ENCODE results near the gene TEAD1. TPM values are rescaled to one million over a fixed set of nuclear protein-coding genes. Genes with fewer than 3 reads are reported as not detected.

TEAD1 gene
- polyA plus RNA-seq, 1 donor from 2014 or later = 12.2 TPM

- TF ChIP-seq CTCF (IDR thresholded peaks at IDR 0.05; ENCODE audit: poor library complexity, severe bottlenecking) (no peak), SMC3 (conservative IDR thresholded peaks at IDR 0.05; ENCODE audit: poor library complexity) (no peak), EZH2 (IDR thresholded peaks at IDR 0.05; ENCODE audit: borderline replicate concordance, insufficient read depth, low read length, poor library complexity, severe bottlenecking) (no peak), MXI1 (conservative IDR thresholded peaks at IDR 0.05; ENCODE audit: poor library complexity, severe bottlenecking) (no peak), EP300 (conservative IDR thresholded peaks at IDR 0.05; ENCODE audit: poor library complexity, severe bottlenecking) (no peak), RAD21 (conservative IDR thresholded peaks at IDR 0.05) (no peak), REST (IDR thresholded peaks at IDR 0.05; ENCODE audit: borderline replicate concordance) (no peak), POLR2AphosphoS5 (IDR thresholded peaks at IDR 0.05) (no peak), TAF1 (IDR thresholded peaks at IDR 0.05; ENCODE audit: low read depth) (no peak)
- Histone ChIP-seq H3K9me3 (ENCODE audit: low read length) (no peaks in the 10 kb centered on the region), H3K4me3 (ENCODE audit: low read length) (no peak overlapping the region), H3K4me2 (ENCODE audit: low read length) (no peak overlapping the region), H3K79me2 (replicated peaks; ENCODE audit: insufficient read depth, low read length) (peaks cover 78% of the 10 kb centered on the region), H3K9me2 (ENCODE audit: insufficient read depth, low read length) (no peaks in the 10 kb centered on the region), H3K9ac (ENCODE audit: low read length) (no peak overlapping the region), H3K36me3 (ENCODE audit: insufficient read depth, low read length) (no peaks in the 10 kb centered on the region), H3K27me3 (ENCODE audit: insufficient read depth, low read depth, low read length) (no peaks in the 10 kb centered on the region), H4K20me1 (ENCODE audit: insufficient read depth) (no peaks in the 10 kb centered on the region), H2AFZ (ENCODE audit: low read depth, low read length) (no peak overlapping the region), H3K27ac (ENCODE audit: low read length) (no peak overlapping the region), H3F3A (ENCODE audit: insufficient read depth, low read length, poor library complexity, severe bottlenecking) (no peaks in the 10 kb centered on the region)
These were observed 21.1 kb downstream of the TEAD1 start for GRCh38 chr11:12695221-12695794.

GRCh38 chr11:12695873-12696272 is 21.7 kb downstream of the TEAD1 start:
- no peak overlapping the region for H2AFZ ChIP-seq (ENCODE audit: low read depth, low read length)
- no peaks in the 10 kb centered on the region for H3K9me2 ChIP-seq (ENCODE audit: insufficient read depth, low read length)
- H3K9me3 ChIP-seq (ENCODE audit: low read length) = no peaks in the 10 kb centered on the region
- no peaks in the 10 kb centered on the region for H3K27me3 ChIP-seq (ENCODE audit: insufficient read depth, low read depth, low read length)
- no peak for TF ChIP-seq CTCF (IDR thresholded peaks at IDR 0.05; ENCODE audit: poor library complexity, severe bottlenecking)
- TF ChIP-seq EP300 (conservative IDR thresholded peaks at IDR 0.05; ENCODE audit: poor library complexity, severe bottlenecking) = no peak
- no peak for TF ChIP-seq MXI1 (conservative IDR thresholded peaks at IDR 0.05; ENCODE audit: poor library complexity, severe bottlenecking)
- no peak overlapping the region for H3K4me3 ChIP-seq (ENCODE audit: low read length)
- H3K4me2 ChIP-seq (ENCODE audit: low read length) = no peak overlapping the region
- H3F3A ChIP-seq (ENCODE audit: insufficient read depth, low read length, poor library complexity, severe bottlenecking) = no peaks in the 10 kb centered on the region
- no peak overlapping the region for H3K27ac ChIP-seq (ENCODE audit: low read length)
- H4K20me1 ChIP-seq (ENCODE audit: insufficient read depth) = no peaks in the 10 kb centered on the region
- no peak overlapping the region for H3K9ac ChIP-seq (ENCODE audit: low read length)
- no peaks in the 10 kb centered on the region for H3K36me3 ChIP-seq (ENCODE audit: insufficient read depth, low read length)
- peaks cover 79% of the 10 kb centered on the region for H3K79me2 ChIP-seq (replicated peaks; ENCODE audit: insufficient read depth, low read length)

All from neural cell (in vitro differentiated cells).